SH-SY5Y (cell line): ENCODE results near the gene MDFI.

Experiments
- GATA2 ChIP-seq: IDR thresholded peaks from 2 replicates; pipeline ENCODE4 v1.6.1; 2011; ENCODE audit warnings: mild to moderate bottlenecking, low read depth, low read length
- GATA3 ChIP-seq: IDR thresholded peaks from 2 replicates; pipeline ENCODE4 v1.6.1; 2011; ENCODE audit warnings: low read depth, mild to moderate bottlenecking, low read length, moderate library complexity

The MDFI gene

DNA sequence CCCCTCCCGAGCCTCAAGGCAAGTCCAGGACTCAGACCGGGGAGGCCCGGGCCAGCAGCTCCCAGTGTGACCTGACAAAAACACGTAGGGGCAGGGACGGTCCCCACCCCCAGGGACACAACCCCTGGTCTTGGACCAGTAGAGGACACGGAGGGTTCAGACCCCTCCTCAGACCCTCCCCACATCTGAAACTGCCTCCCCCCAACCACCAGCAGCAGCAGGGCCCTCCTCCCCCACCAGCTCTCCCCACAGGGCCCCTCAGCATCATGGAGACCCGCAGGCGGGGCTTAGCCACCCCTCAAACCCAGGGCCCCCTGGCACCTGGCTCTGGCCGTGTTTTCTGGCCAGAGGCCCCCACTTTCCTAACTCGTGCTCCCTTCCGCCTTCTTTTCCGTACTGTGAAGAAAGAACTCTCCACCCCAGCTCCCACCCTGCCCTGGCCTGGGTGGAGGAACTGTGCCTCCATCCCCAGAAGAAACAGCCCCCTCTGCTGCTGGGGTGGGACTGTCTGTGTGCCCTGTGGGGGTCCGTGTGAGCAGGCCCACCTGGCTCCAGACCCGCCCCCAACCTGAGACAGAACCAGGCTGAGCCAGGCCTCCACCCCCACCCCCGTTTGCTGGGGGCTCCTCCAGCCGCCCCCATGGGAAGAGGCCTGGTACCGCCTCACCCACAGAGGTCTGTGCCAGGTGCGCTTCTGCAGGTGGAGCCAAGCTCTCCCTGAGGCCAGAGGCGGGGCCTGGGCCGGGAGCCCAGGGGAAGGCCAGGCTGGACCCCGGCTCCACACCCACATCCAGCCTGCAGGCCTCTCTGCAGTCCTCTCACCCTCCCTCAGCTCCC lies 39.0 kb upstream of the MDFI start:
- TF ChIP-seq GATA3 (no peak), GATA2 (no peak)

DNA sequence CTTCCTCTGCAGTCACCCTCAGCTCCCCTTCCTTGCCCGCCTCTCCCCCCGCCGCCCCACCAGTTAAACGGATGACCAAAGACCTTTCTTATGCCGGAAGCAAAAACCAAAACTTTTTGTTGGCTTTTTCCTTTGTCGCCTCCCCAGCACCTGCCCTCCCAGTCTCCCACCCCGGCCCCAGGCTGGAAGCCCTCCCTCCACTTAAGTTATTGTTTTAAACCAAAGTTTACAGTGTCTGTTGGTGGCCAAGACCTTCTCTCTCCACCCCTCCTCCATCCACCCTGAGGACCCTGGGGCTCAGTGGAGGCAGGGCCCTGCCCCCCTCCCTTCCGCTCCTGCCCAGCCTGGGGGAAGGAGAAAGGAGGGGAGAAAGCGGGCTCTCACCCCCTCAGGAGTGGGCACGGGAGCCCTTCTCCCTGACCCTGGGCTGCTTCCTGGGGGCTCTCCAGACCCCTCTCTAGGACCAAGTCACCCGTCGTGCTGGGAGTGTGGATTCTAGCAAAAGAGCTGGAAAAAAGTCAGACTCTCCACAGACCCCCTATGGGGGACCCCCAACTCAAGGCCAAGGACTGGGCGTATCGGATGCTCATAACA lies 38.3 kb upstream of the MDFI start:
- TF ChIP-seq GATA2: no peak
- no peak for TF ChIP-seq GATA3

GRCh38 chr6:41600499-41601247 lies 37.6 kb upstream of the MDFI start:
- no peak for TF ChIP-seq GATA3
- no peak for TF ChIP-seq GATA2

- TF ChIP-seq GATA2 (no peak), GATA3 (no peak)
Measured at GRCh38 chr6:41601248-41601549, 37.1 kb upstream of the MDFI start.

DNA sequence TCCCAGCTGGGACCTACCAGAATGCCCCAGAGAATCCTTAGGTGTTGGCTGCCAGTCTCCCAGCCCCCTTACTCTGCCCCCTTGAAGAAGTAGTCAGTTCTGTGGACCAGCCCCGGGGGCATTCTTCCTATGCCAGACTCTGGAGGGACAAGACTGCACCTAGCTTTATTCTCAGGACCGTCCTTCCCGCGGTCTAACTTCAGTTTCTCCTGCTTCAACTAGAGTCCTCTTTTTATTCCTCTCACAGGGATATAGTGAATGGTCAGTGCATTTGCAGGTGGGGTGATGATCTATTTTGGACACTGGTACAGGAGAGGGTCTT lies 35.9 kb upstream of the MDFI start:
- TF ChIP-seq GATA3: no peak
- TF ChIP-seq GATA2: no peak

DNA sequence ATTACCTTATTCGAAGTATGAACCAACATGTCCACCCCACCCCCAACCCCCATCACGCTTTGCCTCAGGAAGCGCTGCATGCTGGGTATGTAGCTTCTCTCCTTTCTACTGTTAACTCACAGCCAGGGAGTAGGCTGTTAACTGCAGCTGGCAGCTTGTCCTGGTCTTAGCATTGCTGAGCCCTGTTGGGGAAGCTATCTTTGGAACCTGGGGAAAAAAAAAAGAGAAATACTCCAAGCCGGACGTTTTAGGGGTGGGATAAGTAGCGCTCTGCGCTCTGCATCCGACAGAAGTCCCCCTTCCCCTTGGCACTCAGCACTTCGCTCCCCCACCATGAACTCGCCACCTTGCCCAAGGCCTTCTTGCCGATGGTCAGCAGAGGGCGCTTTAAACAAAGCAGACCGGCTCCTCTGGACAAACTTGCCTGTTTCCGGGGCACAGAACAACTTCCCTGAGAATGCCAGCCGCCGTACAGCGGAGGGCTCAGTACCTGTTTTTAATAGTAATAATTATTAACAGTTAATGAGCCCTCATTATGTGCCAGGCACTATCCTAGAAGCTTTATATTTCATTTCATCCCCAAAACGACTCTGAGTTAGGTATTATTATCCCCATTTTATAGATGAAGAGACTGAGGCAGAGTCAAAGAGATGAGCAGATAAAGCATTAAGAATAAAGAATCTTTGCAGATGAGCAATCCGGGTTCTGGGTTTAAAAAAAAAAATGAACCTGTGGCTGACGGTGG lies 35.2 kb upstream of the MDFI start:
- TF ChIP-seq GATA2: no peak
- no peak for TF ChIP-seq GATA3

- TF ChIP-seq GATA3 (no peak), GATA2 (no peak)
Measured at GRCh38 chr6:41604006-41604405, 34.3 kb upstream of the MDFI start.

DNA sequence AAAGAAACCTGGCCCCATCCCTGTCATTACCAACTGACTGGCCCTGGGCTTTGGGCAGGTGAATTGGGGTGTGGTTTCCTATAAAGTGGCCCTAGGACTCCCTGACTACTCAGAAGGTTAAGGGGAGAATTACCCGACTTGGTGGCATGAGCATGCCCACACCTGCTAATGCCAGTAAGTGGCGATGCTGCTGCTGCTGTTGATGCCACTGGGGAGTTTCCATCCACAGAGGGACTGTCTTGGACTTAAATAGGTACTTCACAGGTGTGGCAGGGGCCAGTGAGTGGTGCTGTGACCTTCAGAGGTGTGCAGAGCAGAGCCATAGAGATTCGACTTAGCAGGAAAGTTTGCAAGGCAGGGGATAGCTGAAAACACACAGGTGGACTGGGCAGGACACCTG lies 32.6 kb upstream of the MDFI start:
- no peak for TF ChIP-seq GATA2
- no peak for TF ChIP-seq GATA3

- TF ChIP-seq GATA3: no peak
Measured at GRCh38 chr6:41607036-41607435, 31.2 kb upstream of the MDFI start.

GRCh38 chr6:41607736-41608135 lies 30.5 kb upstream of the MDFI start:
- TF ChIP-seq GATA3: no peak
- TF ChIP-seq GATA2: no peak

DNA sequence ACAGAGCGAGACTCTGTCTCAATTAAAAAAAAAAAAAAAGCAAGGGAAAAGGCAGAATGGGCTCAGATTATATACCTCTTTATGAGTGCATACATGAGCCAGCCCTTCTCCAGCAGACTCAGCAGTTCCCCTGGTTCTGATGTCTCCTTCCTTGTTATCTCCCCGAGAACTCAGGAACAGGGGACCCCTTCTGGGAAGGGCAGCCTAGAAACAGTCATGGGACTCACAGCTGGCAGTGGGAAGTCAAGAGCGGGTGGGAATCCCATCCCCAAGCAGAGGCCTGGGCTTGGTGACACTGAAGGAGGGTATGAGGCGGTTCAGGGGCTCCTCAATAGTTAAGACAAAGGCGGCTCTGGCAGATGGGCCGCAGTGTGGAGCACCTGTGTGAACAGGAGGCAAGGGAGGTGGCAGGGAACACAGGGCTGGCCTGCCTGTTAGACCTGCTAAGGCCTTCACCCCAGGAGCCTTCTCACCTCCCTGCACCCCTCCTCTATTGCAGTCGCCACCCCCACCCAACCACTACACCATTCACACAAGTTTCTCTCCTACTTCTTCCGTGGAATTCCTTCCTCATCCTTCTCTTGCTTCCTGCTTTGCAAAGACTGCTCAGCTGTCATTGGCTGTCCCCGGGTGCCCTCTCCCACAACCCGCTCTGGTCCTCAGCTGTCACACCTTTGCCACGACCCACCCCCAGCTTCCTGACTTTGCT lies 29.7 kb upstream of the MDFI start:
- TF ChIP-seq GATA3 (no peak), GATA2 (no peak)

DNA sequence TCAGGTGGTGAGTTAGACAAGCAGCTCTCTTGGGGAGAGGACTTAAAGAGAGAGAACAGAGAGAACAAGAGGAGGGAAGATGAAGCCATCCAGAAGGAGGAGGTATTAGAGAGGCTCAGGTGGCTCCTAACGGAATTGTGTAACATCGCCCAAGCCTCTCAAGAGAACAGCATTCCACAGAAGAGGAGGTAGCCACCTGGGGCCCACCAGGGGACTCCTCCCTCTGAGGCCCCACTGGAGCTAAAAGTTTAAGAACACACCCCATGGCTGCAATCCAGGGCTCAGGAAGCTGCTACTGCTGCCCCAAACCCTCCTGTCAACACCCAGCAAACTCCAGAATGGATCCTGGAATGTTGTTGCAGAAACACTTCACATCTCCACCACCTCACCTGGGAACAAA lies 23.6 kb upstream of the MDFI start:
- TF ChIP-seq GATA2: no peak
- no peak for TF ChIP-seq GATA3

- TF ChIP-seq GATA2: no peak
- no peak for TF ChIP-seq GATA3
Measured at GRCh38 chr6:41615311-41615710, 23.0 kb upstream of the MDFI start.

GRCh38 chr6:41618598-41618997 lies 19.7 kb upstream of the MDFI start:
- TF ChIP-seq GATA2 (no peak), GATA3 (no peak)

GRCh38 chr6:41621367-41621766 lies 16.9 kb upstream of the MDFI start:
- TF ChIP-seq GATA3 (no peak), GATA2 (no peak)
